Choroid plexus epithelial cell (primary cell): ENCODE data around the gene FAM210B.
"Not testable (repeated sequence)": the region's sequence is repeated elsewhere in the genome, so short reads cannot be mapped to it uniquely, and the experiment has no call there.

ENCODE experiments used
- DNase-seq: peaks from one replicate; pipeline ENCODE4 v3.0.0-alpha.2; 2010; ENCODE audit warnings: low read depth
- H3K4me3 ChIP-seq: 2 replicates; pipeline ENCODE4 v1.5.1; 2011; ENCODE audit warnings: low read depth, mild to moderate bottlenecking, control low read depth, low read length, moderate library complexity
- TF ChIP-seq, protein P1 (sequence below): conservative IDR thresholded peaks from 2 replicates; pipeline ENCODE4 v1.5.1; 2011; ENCODE audit warnings: low read depth, mild to moderate bottlenecking, control low read depth, inconsistent platforms, low read length, moderate library complexity

FAM210B gene

DNA sequence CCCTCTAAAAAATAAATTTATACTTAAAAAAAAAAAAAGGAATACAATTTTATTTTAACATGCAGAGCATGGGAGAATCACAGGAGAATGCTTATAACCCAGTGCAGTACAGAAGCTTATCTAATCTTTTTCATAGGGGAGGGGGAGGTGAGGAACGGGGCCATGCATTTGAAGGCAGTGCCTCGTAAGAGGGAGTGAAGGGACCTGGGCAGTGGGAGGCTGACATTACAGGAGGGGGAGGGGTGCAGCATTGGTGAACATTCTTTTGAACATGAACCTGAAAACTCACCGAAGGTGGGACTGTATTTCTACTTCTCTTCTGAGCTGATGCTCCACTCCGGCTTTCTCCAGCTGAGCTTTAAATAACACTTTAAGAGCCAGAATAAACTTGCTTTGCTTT is 23.9 kb downstream of the FAM210B start:
- no peak for DNase-seq
- TF ChIP-seq, protein P1, sequence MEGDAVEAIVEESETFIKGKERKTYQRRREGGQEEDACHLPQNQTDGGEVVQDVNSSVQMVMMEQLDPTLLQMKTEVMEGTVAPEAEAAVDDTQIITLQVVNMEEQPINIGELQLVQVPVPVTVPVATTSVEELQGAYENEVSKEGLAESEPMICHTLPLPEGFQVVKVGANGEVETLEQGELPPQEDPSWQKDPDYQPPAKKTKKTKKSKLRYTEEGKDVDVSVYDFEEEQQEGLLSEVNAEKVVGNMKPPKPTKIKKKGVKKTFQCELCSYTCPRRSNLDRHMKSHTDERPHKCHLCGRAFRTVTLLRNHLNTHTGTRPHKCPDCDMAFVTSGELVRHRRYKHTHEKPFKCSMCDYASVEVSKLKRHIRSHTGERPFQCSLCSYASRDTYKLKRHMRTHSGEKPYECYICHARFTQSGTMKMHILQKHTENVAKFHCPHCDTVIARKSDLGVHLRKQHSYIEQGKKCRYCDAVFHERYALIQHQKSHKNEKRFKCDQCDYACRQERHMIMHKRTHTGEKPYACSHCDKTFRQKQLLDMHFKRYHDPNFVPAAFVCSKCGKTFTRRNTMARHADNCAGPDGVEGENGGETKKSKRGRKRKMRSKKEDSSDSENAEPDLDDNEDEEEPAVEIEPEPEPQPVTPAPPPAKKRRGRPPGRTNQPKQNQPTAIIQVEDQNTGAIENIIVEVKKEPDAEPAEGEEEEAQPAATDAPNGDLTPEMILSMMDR = no peak
- H3K4me3 ChIP-seq = no peak overlapping the region

DNA sequence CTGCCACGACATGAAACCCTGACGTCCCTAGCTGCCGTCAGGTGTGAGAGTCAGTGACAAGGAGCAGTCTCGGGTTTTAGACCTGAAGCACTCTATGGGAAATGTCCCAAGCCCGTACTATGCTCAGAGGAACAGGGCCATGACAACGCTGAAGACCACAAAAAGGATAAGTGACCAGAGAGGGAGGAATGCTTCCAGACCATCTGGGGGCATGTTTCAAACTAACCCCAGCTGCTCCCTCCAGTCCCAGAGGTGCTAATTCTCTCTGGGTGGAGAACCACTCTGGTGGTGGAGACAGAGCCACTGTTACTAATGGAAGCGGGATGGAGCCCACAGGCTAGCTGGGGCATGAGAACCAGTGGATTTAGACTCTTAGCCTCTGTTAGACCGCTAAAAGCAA is 24.6 kb downstream of the FAM210B start:
- TF ChIP-seq, protein P1 = no peak
- DNase-seq = no peak
- H3K4me3 ChIP-seq = no peak overlapping the region

DNA sequence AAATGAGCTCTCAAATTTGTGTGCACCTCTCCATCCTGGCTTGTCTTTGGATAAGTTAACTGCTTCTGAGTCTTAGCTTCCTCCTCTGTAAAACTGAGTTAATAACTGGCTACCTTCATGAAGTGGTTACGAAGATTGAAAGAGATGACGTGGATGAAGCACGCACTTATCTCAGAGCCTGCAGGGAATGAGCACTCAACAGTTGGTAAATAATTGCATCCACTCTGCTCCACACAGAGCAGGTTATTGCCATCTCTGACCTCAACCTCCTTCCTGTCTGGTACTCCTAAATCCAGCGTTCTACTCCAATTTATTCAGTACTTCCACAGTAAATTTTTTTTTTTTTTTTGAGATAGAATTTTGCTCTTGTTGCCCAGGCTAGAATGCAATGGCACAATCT is 26.4 kb downstream of the FAM210B start:
- H3K4me3 ChIP-seq = no peak overlapping the region
- no peak for DNase-seq
- TF ChIP-seq, protein P1 = no peak

DNA sequence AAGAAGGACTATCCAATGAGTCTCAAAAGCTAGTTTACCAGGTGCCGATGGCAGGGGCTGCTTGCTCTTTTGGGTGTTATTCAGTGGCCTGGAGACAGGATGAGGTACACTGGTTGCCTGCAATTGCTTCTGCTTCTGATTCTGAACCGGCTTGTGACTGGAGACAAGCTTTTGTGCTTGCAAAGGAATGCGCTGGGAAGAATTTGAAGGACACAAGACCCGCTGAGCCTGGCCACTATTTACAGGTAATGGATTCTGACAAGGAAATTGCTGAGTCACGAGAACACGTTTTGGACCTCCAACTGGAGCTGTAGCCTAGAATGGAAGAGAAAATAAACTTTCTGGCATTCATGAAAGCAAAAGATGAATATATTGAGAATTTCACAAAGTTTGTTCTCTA is 27.4 kb downstream of the FAM210B start:
- no peak for DNase-seq
- TF ChIP-seq, protein P1 = no peak
- no peak overlapping the region for H3K4me3 ChIP-seq

DNA sequence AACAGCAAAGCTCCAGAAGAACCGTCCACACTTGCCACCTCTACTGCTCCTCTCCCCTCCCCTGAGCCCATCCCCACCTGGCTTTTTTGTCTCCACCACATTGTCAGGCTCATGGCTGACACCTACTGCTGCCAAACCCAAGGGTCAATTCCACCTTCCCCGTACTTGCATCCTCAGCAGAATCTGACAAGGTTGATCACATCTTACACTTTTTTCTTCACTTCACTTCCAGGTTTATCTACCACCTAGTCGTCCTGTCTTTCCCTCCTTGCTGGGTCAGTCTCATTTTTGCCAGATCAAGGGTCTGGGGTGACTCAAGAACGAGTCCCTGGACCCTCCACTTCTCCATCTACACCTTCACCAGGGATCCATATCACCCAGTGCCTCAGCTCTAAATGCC is 30.1 kb downstream of the FAM210B start:
- no peak overlapping the region for H3K4me3 ChIP-seq
- DNase-seq = no peak
- TF ChIP-seq, protein P1 = no peak

DNA sequence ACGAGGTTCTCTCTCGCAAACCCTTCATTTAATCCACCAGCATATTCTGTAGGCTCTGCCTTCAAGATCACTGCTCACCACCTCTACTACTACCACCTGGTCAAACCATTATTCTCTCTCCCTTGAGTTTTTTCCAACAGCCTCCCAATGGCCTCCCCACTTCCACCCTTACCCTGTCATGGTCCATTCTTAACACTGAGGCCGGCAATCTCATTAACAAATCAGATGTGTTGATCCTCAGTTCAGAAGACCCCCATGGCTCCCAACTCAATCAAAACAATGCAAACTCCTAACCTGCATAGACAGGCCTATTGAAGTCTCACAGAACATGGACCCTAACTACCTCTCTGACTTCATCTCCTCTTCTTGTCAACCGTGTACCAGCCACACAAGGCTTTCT is 31.0 kb downstream of the FAM210B start:
- TF ChIP-seq, protein P1 = no peak
- DNase-seq = no peak
- H3K4me3 ChIP-seq = no peak overlapping the region

DNA sequence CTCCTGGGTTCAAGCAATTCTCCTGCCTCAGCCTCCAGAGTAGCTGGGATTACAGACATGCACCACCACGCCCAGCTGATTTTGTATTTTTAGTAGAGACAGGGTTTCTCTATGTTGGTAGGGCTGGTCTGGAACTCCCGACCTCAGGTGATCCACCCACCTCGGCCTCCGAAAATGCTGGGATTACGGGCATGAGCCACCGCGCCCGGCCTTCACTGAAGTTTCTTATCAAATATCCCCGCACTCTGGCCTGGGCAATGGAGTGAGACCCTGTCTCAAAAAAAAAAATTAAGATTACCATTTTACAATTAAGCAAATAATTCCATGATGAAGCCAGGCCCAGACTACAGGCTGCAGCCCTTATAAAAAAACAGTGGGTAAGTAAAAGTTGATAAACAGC is 31.6 kb downstream of the FAM210B start:
- H3K4me3 ChIP-seq, DNase-seq: not testable (repeated sequence)

DNA sequence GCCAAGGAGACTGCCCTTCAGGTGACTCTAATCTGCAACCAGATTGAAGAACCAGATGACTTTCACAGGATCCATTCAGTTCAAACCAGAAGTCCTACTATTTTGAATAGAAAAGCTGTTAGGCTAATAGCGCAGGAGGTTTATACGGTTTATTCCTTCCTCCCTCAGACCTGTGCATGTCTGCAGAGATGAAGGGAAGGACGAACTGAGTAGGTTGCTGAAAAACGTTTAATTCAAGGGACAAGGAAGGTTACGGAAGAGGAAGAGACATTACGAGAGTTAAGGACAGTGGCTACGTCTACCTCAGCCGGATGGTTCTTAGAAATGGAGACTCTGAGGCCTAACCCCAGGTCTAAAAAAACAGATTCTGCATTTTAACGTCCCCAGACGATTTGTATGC is 32.3 kb downstream of the FAM210B start:
- TF ChIP-seq, protein P1 = no peak
- no peak for DNase-seq
- peak overlapping the region; percentile 76 for H3K4me3 ChIP-seq
